KOPT-K1 (cell line): ENCODE results near the gene SPINDOC.

Experiments
- H3K27ac ChIP-seq: fragments of 200-600 bp; sonication (generic); 2 replicates; pipeline ENCODE4 v1.5.1; 2016; ENCODE audit warnings: antibody characterized with exemption, mild to moderate bottlenecking, low read depth, low read length; ENCODE audit not compliant: poor library complexity, severe bottlenecking
- H3K36me3 ChIP-seq: fragments of 200-600 bp; sonication (generic); 2 replicates; pipeline ENCODE4 v1.5.1; 2017; ENCODE audit warnings: antibody characterized with exemption, mild to moderate bottlenecking, low read length, moderate library complexity; ENCODE audit not compliant: insufficient read depth
- H3K9me3 ChIP-seq: fragments of 200-600 bp; sonication (generic); 2 replicates; pipeline ENCODE4 v1.5.1; 2017; ENCODE audit warnings: antibody characterized with exemption, low read length, mild to moderate bottlenecking; ENCODE audit not compliant: insufficient read depth, poor library complexity, severe bottlenecking

The SPINDOC gene

GRCh38 chr11:63813563-63814382, 517 bp downstream of the SPINDOC start:
- peak overlapping the region; percentile 78 for H3K27ac ChIP-seq
- no peaks in the 10 kb centered on the region for H3K9me3 ChIP-seq
- H3K36me3 ChIP-seq = peaks cover 39% of the 10 kb centered on the region

- Histone ChIP-seq H3K9me3 (no peaks in the 10 kb centered on the region), H3K36me3 (peaks cover 45% of the 10 kb centered on the region), H3K27ac (peak overlapping the region; percentile 78)
These were observed 1.1 kb downstream of the SPINDOC start for GRCh38 chr11:63814383-63814736.

- peaks cover 63% of the 10 kb centered on the region for H3K36me3 ChIP-seq
- H3K27ac ChIP-seq = no peak overlapping the region
- H3K9me3 ChIP-seq = no peaks in the 10 kb centered on the region
These were observed 2.9 kb downstream of the SPINDOC start for GRCh38 chr11:63816166-63816565.

GRCh38 chr11:63816732-63817131, 3.5 kb downstream of the SPINDOC start:
- H3K27ac ChIP-seq = no peak overlapping the region
- no peaks in the 10 kb centered on the region for H3K9me3 ChIP-seq
- H3K36me3 ChIP-seq = peaks cover 69% of the 10 kb centered on the region

- H3K36me3 ChIP-seq = peaks cover 81% of the 10 kb centered on the region
- no peak overlapping the region for H3K27ac ChIP-seq
- H3K9me3 ChIP-seq = no peaks in the 10 kb centered on the region
These were observed 4.7 kb downstream of the SPINDOC start for GRCh38 chr11:63817758-63818498.

GRCh38 chr11:63818609-63819008, 5.4 kb downstream of the SPINDOC start:
- Histone ChIP-seq H3K36me3 (peaks cover 88% of the 10 kb centered on the region), H3K9me3 (no peaks in the 10 kb centered on the region), H3K27ac (no peak overlapping the region)

GRCh38 chr11:63821411-63821810, 8.2 kb downstream of the SPINDOC start:
- Histone ChIP-seq H3K9me3 (no peaks in the 10 kb centered on the region), H3K36me3 (peaks cover 100% of the 10 kb centered on the region), H3K27ac (no peak overlapping the region)

GRCh38 chr11:63826471-63827190, 13.4 kb downstream of the SPINDOC start:
- Histone ChIP-seq H3K9me3 (no peaks in the 10 kb centered on the region), H3K36me3 (peaks cover 80% of the 10 kb centered on the region), H3K27ac (no peak overlapping the region)

- Histone ChIP-seq H3K9me3 (no peaks in the 10 kb centered on the region), H3K36me3 (peaks cover 47% of the 10 kb centered on the region), H3K27ac (no peak overlapping the region)
These were observed 16.7 kb downstream of the SPINDOC start for GRCh38 chr11:63829823-63830489.

GRCh38 chr11:63831326-63831725, 18.1 kb downstream of the SPINDOC start:
- Histone ChIP-seq H3K27ac (no peak overlapping the region), H3K9me3 (no peaks in the 10 kb centered on the region), H3K36me3 (peaks cover 33% of the 10 kb centered on the region)

- Histone ChIP-seq H3K27ac (no peak overlapping the region), H3K9me3 (no peaks in the 10 kb centered on the region), H3K36me3 (peaks cover 23% of the 10 kb centered on the region)
These were observed 19.1 kb downstream of the SPINDOC start for GRCh38 chr11:63832336-63832735.

- H3K27ac ChIP-seq = no peak overlapping the region
These were observed 19.8 kb downstream of the SPINDOC start for GRCh38 chr11:63833048-63833447.

GRCh38 chr11:63834535-63835157, 21.4 kb downstream of the SPINDOC start:
- no peaks in the 10 kb centered on the region for H3K9me3 ChIP-seq
- H3K36me3 ChIP-seq = peaks cover 4% of the 10 kb centered on the region; the same call in 1 of the 2 replicates
- H3K27ac ChIP-seq = no peak overlapping the region

More at GRCh38 chr11:63833048-63833447, 19.8 kb downstream of the SPINDOC start:
- Histone ChIP-seq H3K9me3 (no peaks in the 10 kb centered on the region), H3K36me3 (peaks cover 18% of the 10 kb centered on the region; the same call in 1 of the 2 replicates)

GRCh38 chr11:63835158-63835545, 21.9 kb downstream of the SPINDOC start:
- Histone ChIP-seq H3K36me3 (no peaks in the 10 kb centered on the region), H3K9me3 (no peaks in the 10 kb centered on the region), H3K27ac (no peak overlapping the region)
